GM19452 (cell line): ENCODE measurements around the gene ISL2.

Source experiments
- ATAC-seq: cut with Tn5 transposase; IDR thresholded peaks from one replicate; pipeline ENCODE4 v1.9.1; 2021; ENCODE audit not compliant: unreplicated experiment

Gene ISL2

GRCh38 chr15:76368122-76368621 lies 31.6 kb downstream of the ISL2 start:
- ATAC-seq = no peak

DNA sequence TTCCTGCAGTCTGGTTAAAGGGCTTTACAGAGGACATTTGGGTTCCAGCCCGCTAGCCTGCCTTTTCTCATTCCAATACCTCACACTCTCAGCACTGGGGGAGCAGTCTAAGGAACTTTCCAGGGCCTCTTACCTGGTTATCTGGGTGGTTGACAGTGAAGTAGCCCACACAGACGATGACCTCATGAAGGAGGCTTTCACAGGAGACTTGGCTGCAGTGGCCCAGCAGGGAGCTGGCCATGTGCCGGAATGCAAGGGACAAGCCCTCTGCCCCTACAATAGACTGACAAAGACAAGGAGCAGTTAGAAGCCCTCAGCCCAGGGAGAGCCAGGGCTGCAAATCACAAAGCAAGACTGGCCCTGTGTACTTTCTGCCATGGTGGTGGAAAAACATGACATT lies 39.5 kb downstream of the ISL2 start:
- ATAC-seq = no peak

GRCh38 chr15:76376816-76377215 lies 40.2 kb downstream of the ISL2 start:
- ATAC-seq = no peak

DNA sequence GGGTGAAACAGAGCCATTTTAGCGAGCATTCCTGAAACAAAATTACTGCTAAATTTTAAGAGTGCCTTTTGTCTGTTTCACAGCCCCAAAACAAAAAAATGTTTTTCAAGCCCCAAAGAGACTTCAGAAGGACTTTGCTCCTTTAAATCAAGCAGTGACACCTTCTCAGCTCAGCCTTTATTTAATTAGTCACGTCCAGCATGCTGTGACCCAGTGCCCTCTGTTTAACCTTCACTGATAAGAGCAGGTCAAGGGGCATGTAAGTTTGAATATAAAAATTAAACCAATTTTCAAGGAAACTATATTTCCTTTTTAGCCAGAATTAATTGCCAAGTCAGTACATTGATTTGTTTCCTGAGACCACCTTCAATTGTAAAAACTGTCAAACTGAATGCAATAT lies 40.6 kb downstream of the ISL2 start:
- no peak for ATAC-seq

DNA sequence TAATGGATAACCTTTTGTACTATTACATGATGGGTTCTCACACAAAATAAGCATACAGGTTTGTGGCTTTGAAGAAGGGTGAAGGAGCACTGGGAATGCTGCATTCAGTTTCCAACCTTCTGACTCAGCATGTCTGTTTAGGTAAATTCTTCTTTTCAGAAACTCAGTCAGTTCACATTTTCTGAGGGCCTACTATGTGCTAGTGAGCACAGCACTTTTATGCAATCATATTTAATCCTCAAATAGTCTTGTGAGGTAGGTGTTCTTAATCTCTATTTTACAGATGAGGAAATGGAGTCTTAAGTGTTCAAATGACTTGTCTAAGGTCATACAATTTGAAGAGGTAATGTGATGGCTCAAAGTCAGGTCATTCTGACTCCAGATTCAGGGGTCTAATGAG lies 41.2 kb downstream of the ISL2 start:
- no peak for ATAC-seq

- ATAC-seq = no peak
Measured at GRCh38 chr15:76378691-76379090, 42.1 kb downstream of the ISL2 start.

DNA sequence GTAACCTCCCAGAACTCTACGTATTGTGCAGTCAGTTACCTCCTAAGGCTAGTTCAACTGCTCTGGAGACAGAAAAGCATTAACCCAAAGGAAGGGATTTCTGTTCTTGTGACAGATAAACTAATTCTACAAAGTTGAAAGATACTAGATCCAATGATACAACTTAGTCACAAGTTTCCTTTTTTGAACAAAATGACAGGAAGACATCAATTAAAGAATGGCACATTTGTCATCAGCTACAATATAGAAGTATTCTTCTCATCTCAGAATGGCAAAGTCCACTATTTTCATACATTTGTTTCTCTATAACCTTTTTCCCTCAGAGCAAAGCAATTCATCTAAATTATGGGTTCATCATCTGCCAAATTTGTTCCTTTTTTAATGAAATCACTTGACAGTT lies 43.7 kb downstream of the ISL2 start:
- ATAC-seq = no peak

DNA sequence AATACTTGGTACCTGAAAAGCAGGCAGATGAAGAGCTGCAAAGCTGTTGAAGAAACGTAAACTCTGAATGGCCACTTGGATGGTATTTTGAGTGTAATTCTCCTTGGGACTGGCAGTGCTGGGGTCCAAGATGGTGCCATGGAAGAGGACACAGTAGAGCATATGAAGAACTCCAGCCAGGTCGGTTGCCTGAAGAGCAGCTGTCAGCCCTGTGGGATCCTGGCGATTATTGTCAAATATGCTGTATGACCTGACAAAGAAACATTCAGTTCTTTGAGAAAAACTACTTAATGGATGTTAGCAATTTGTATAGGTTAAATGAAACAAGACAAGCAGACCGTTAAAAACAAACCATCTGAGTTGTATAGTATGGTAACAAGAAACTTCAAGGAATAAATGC lies 44.8 kb downstream of the ISL2 start:
- ATAC-seq = no peak

DNA sequence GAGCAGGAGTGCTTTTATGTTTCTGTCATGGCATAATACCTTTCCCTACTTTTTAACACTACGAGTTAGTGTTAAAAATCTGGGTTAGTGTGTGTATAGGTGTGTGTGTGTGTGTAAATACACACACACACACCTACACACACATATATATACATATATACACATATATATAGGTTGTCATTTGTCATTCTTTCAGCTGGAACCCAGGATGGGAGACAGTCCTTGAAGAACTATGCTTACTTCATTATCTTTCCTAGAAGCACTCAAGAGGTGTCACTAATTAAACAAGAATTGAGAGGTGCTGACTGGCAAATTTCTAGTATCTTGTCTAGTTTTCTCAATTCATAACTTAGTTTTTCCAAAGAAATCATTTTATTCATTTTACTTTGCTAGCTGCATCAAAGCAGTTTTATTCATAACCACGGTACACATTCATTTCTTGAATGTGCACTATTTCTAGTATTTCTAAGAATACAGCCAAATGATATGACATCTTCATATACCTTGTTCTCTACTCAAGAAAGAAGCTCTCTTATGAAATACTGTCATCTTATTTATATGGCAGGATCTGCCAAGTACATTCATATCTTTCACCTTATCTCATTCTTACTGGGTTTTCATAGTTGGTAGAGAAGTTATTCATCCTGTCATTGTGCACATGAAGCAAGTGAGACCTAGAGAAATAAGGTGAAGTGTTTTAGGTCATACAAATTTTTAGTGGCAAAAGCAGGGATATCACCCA lies 46.6 kb downstream of the ISL2 start:
- no peak for ATAC-seq

DNA sequence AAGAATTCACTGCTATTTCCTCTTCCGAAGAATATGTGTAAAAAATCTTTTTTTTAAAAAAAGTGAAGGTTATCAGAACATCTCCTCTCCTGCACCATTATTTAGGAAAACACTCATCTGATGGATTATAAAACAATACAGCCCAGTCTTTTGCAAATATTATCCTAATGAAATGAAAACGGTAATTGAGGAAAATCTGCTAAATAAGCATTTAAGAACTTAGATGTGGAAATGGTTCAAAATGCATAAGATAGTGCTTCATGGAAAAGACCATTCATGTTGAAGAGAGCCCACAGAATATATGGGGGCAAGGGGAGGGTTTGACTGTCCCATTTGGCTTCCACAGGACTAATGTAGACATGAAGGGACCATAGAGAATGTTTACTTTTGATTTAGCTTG lies 47.8 kb downstream of the ISL2 start:
- no peak for ATAC-seq

DNA sequence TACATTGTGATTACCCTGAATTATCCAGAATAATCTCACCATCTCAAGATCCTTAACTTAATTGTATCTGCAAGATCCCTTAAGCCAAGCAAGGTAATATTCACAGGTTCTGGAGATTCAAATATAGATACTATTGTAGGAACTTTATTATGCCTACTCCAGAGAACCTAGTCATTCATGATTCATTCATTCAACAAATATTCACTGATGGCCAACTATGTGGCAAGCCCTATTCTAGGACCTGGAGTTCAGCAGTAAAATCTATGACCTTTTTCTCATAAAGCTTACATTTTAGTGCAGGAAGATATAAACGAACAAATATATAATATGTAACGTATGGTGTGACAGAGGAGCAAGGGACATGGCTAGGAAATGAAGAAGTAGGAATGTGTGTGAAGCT lies 49.6 kb downstream of the ISL2 start:
- ATAC-seq = no peak

GRCh38 chr15:76386926-76387325 lies 50.4 kb downstream of the ISL2 start:
- no peak for ATAC-seq

- no peak for ATAC-seq
Measured at GRCh38 chr15:76390571-76390970, 54.0 kb downstream of the ISL2 start.

- no peak for ATAC-seq
Measured at GRCh38 chr15:76391309-76391708, 54.7 kb downstream of the ISL2 start.

GRCh38 chr15:76391847-76392246 lies 55.3 kb downstream of the ISL2 start:
- no peak for ATAC-seq
